Measurements from ENCODE around the gene UNC13A.

UNC13A gene

GRCh38 chr19:17703824-17704463, 15.8 kb upstream of the UNC13A start:
- peak; percentile 45 for DNase-seq

- DNase-seq = no peak
Observed at GRCh38 chr19:17695198-17695597, 7.0 kb upstream of the UNC13A start.

GRCh38 chr19:17692566-17692965, 4.4 kb upstream of the UNC13A start:
- DNase-seq = no peak

- no peak for DNase-seq
Observed at GRCh38 chr19:17688853-17689595, 870 bp upstream of the UNC13A start.

- DNase-seq = peak; percentile 62
Observed at GRCh38 chr19:17687141-17687856, 855 bp downstream of the UNC13A start.

- DNase-seq = peak; percentile 91
Observed at GRCh38 chr19:17686592-17687024, 1.5 kb downstream of the UNC13A start.

- DNase-seq = no peak
Observed at GRCh38 chr19:17686023-17686521, 2.1 kb downstream of the UNC13A start.

GRCh38 chr19:17685451-17686022, 2.6 kb downstream of the UNC13A start:
- DNase-seq = no peak

GRCh38 chr19:17684256-17684655, 3.9 kb downstream of the UNC13A start:
- DNase-seq = no peak

GRCh38 chr19:17683078-17683477, 5.1 kb downstream of the UNC13A start:
- no peak for DNase-seq

GRCh38 chr19:17682273-17682672, 5.9 kb downstream of the UNC13A start:
- DNase-seq = no peak

GRCh38 chr19:17681505-17682125, 6.5 kb downstream of the UNC13A start:
- DNase-seq = no peak

- no peak for DNase-seq
Observed at GRCh38 chr19:17680230-17680722, 7.9 kb downstream of the UNC13A start.

GRCh38 chr19:17679526-17680229, 8.5 kb downstream of the UNC13A start:
- DNase-seq = no peak

GRCh38 chr19:17678836-17679235, 9.3 kb downstream of the UNC13A start:
- no peak for DNase-seq

- peak; percentile 64 for DNase-seq
Observed at GRCh38 chr19:17677002-17677401, 11.2 kb downstream of the UNC13A start.

GRCh38 chr19:17676295-17676694, 11.9 kb downstream of the UNC13A start:
- DNase-seq = no peak

GRCh38 chr19:17673937-17674799, 14.0 kb downstream of the UNC13A start:
- no peak for DNase-seq

GRCh38 chr19:17671906-17672305, 16.2 kb downstream of the UNC13A start:
- peak; percentile 32 for DNase-seq

- DNase-seq = no peak
Observed at GRCh38 chr19:17669419-17669818, 18.7 kb downstream of the UNC13A start.

- no peak for DNase-seq
Observed at GRCh38 chr19:17665058-17665457, 23.1 kb downstream of the UNC13A start.

All from NCI-H69 (cell line).